GM06990 (cell line): ENCODE data around the gene ROPN1L.

Experiments used
- DNase-seq: peaks from one replicate; pipeline ENCODE4 v3.0.0-alpha.2; 2011; ENCODE audit not compliant: insufficient read length; ENCODE audit errors: extremely low read depth
- H3K27me3 ChIP-seq: replicated peaks from 2 replicates; pipeline ENCODE4 v1.6.0; 2011; ENCODE audit warnings: low read length; ENCODE audit not compliant: control insufficient read depth, insufficient read depth
- H3K36me3 ChIP-seq: 2 replicates; pipeline ENCODE4 v1.5.1; 2011; ENCODE audit warnings: low read length; ENCODE audit not compliant: control insufficient read depth, insufficient read depth
- H3K4me3 ChIP-seq: replicated peaks from 2 replicates; pipeline ENCODE4 v1.5.1; 2011; ENCODE audit warnings: low read depth, mild to moderate bottlenecking, control low read depth, low read length
- TF ChIP-seq, protein P1 (sequence below): IDR thresholded peaks from 2 replicates; pipeline ENCODE4 v1.5.1; 2011; ENCODE audit warnings: low read length, control low read depth, mild to moderate bottlenecking, inconsistent platforms; ENCODE audit not compliant: insufficient read depth, poor library complexity, severe bottlenecking

ROPN1L gene

GRCh38 chr5:10479154-10479721, 37.6 kb downstream of the ROPN1L start:
- no peak for DNase-seq
- Histone ChIP-seq H3K4me3 (no peak overlapping the region), H3K27me3 (no peaks in the 10 kb centered on the region), H3K36me3 (no peaks in the 10 kb centered on the region)
- TF ChIP-seq, protein P1, sequence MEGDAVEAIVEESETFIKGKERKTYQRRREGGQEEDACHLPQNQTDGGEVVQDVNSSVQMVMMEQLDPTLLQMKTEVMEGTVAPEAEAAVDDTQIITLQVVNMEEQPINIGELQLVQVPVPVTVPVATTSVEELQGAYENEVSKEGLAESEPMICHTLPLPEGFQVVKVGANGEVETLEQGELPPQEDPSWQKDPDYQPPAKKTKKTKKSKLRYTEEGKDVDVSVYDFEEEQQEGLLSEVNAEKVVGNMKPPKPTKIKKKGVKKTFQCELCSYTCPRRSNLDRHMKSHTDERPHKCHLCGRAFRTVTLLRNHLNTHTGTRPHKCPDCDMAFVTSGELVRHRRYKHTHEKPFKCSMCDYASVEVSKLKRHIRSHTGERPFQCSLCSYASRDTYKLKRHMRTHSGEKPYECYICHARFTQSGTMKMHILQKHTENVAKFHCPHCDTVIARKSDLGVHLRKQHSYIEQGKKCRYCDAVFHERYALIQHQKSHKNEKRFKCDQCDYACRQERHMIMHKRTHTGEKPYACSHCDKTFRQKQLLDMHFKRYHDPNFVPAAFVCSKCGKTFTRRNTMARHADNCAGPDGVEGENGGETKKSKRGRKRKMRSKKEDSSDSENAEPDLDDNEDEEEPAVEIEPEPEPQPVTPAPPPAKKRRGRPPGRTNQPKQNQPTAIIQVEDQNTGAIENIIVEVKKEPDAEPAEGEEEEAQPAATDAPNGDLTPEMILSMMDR: no peak

- no peak for DNase-seq
- no peaks in the 10 kb centered on the region for H3K36me3 ChIP-seq
- H3K27me3 ChIP-seq: no peaks in the 10 kb centered on the region
- no peak overlapping the region for H3K4me3 ChIP-seq
- TF ChIP-seq, protein P1: no peak
Observed at GRCh38 chr5:10480237-10480985, 38.7 kb downstream of the ROPN1L start.

- Histone ChIP-seq H3K36me3 (no peaks in the 10 kb centered on the region), H3K27me3 (no peaks in the 10 kb centered on the region), H3K4me3 (no peak overlapping the region)
- TF ChIP-seq, protein P1: no peak
- no peak for DNase-seq
Observed at GRCh38 chr5:10481241-10481935, 39.7 kb downstream of the ROPN1L start.

- DNase-seq: no peak
- Histone ChIP-seq H3K27me3 (no peaks in the 10 kb centered on the region), H3K36me3 (no peaks in the 10 kb centered on the region), H3K4me3 (no peak overlapping the region)
- TF ChIP-seq, protein P1: no peak
Observed at GRCh38 chr5:10482791-10483530, 41.3 kb downstream of the ROPN1L start.

- no peak for DNase-seq
- H3K4me3 ChIP-seq: no peak overlapping the region
- TF ChIP-seq, protein P1: no peak
- no peaks in the 10 kb centered on the region for H3K36me3 ChIP-seq
- no peaks in the 10 kb centered on the region for H3K27me3 ChIP-seq
Observed at GRCh38 chr5:10484774-10485141, 43.1 kb downstream of the ROPN1L start.
